Kidney (tissue), 14 donors: ENCODE measurements around the gene MYCL. TPM values are rescaled to one million over a fixed set of nuclear protein-coding genes. Genes with fewer than 3 reads are reported as not detected.
A peak's percentile ranks its signal among the peaks of the same experiment; 100 is the strongest.

Source experiments
- DNase-seq, 5 donors: peaks; one replicate each; pipeline ENCODE4 v3.0.0-alpha.2; 2013 to 2020
- FAIRE-seq: peaks from 2 replicates; lab custom pipeline; 2012; peaks lifted over from hg19 to GRCh38; lab: Jason Lieb, UNC
- H3K27ac ChIP-seq, 2 donors: one replicate each; pipeline ENCODE4 v1.7.0; 2013; ENCODE audit warnings: low read depth in 2 of 2, low read length in 2 of 2, inconsistent platforms in 1 of 2
- H3K27me3 ChIP-seq: one replicate; pipeline ENCODE4 v1.7.1; 2013; ENCODE audit warnings: low read length, inconsistent platforms; ENCODE audit not compliant: control insufficient read depth, insufficient read depth
- H3K36me3 ChIP-seq, 3 donors: one replicate each; pipeline versions ENCODE4 v1.7.0 to v1.7.1; 2013; ENCODE audit warnings: low read length in 3 of 3, control low read depth in 1 of 3, inconsistent platforms in 1 of 3; ENCODE audit not compliant: insufficient read depth in 3 of 3, control insufficient read depth in 2 of 3
- H3K4me1 ChIP-seq, 3 donors: one replicate each; pipeline versions ENCODE4 v1.7.0 to v1.7.1; 2013; ENCODE audit warnings: low read length in 3 of 3, inconsistent platforms in 1 of 3, low read depth in 1 of 3; ENCODE audit not compliant: control insufficient read depth in 2 of 3, insufficient read depth in 2 of 3
- H3K4me3 ChIP-seq, 3 donors: one replicate each; pipeline versions ENCODE4 v1.7.0 to v1.8.1; 2013; ENCODE audit warnings: low read length in 3 of 3, control low read depth in 1 of 3, inconsistent platforms in 1 of 3
- H3K9ac ChIP-seq, 3 donors: one replicate each; pipeline versions ENCODE4 v1.7.0 to v1.7.1; 2013; ENCODE audit warnings: low read length in 3 of 3, control low read depth in 1 of 3, inconsistent platforms in 1 of 3
- H3K9me3 ChIP-seq, 3 donors: one replicate each; pipeline versions ENCODE4 v1.7.0 to v1.7.1; 2013; ENCODE audit warnings: low read length in 3 of 3, control low read depth in 1 of 3, inconsistent platforms in 1 of 3; ENCODE audit not compliant: control insufficient read depth in 2 of 3, insufficient read depth in 1 of 3
- CTCF ChIP-seq: IDR thresholded peaks from 3 replicates; pipeline ENCODE4 v1.5.1; 2012; ENCODE audit warnings: mild to moderate bottlenecking, moderate library complexity, borderline replicate concordance; ENCODE audit not compliant: insufficient read depth; ENCODE audit errors: extremely low read depth
- intact Hi-C: fragments of 100-400 bp; cut with DNase I; formaldehyde crosslinking; loops from one replicate; pipeline ENCODE4 v1.11.1; 2022
- polyA plus RNA-seq: library from polyadenylated mRNA; stranded (reverse); fragments of 350-450 nt; fragmentation: Illumina TruSeq; extraction: RNeasy Lipid Tissue Mini Kit (QIAGEN cat#74804); gene quantifications from one replicate; pipeline ENCODE4 v1.2.3, GENCODE V29; 2014; ENCODE audit warnings: low read depth, low replicate concordance; ENCODE audit not compliant: insufficient read depth
- total RNA-seq: library from RNA; stranded (reverse); fragmentation: NEBNext Ultra II Directional; extraction: Animal tissue kit (Norgen Biotek cat#: 25700); gene quantifications from one replicate; pipeline ENCODE4 v1.2.1, GENCODE V29; 2021
- donor health status: control.
- donor health status: control.
- donor health status: control.
- donor health status: control.
- donor health status: control.
- donor health status: DM: yes; HTN: yes; CAD: no.
- donor health status: Normal renal cell carcinoma (clear cell type).

Gene MYCL
- total and polyA plus RNA-seq, 2 donors from 2014 or later: 1.7 to 4.2 TPM

GRCh38 chr1:39927538-39927937 lies 25.8 kb upstream of the MYCL start:
- intact Hi-C loops: loop anchor here (10.0 kb wide), 1 partner anchor 47 kb away; no protein-coding TSS in a partner anchor
- no peaks in the 10 kb centered on the region for H3K36me3 ChIP-seq
- H3K27ac ChIP-seq: no peak overlapping the region
- no peak for FAIRE-seq
- H3K27me3 ChIP-seq: no peaks in the 10 kb centered on the region
- no peak for TF ChIP-seq CTCF
- H3K4me3 ChIP-seq: no peak overlapping the region
- no peaks in the 10 kb centered on the region for H3K9me3 ChIP-seq
- H3K9ac ChIP-seq: no peak overlapping the region
- peaks cover 0 to 20% (median 11%) of the 10 kb centered on the region in 3 donors for H3K4me1 ChIP-seq
- DNase-seq: no peak

- Histone ChIP-seq H3K9me3 (no peaks in the 10 kb centered on the region), H3K27ac (peak overlapping the region; percentile 39 to 49), H3K4me3 (no peak overlapping the region), H3K4me1 (peaks cover 0 to 20% (median 11%) of the 10 kb centered on the region in 3 donors), H3K36me3 (no peaks in the 10 kb centered on the region), H3K27me3 (no peaks in the 10 kb centered on the region), H3K9ac (peak overlapping the region in 1 of 3 donors; percentile 3)
- no peak for DNase-seq
- TF ChIP-seq CTCF: no peak
- FAIRE-seq: no peak
- intact Hi-C loops: loop anchor here (10.0 kb wide), 1 partner anchor 48 kb away; no protein-coding TSS in a partner anchor
Measured at GRCh38 chr1:39926820-39927219, 25.1 kb upstream of the MYCL start.

GRCh38 chr1:39926343-39926793 lies 24.7 kb upstream of the MYCL start:
- peak in 3 of 5 donors; percentile 45 to 66 (median 66) for DNase-seq
- Histone ChIP-seq H3K9me3 (no peaks in the 10 kb centered on the region), H3K4me3 (no peak overlapping the region), H3K27ac (peak overlapping the region; percentile 39 to 49), H3K4me1 (peaks cover 0 to 20% (median 11%) of the 10 kb centered on the region in 3 donors), H3K27me3 (no peaks in the 10 kb centered on the region), H3K36me3 (no peaks in the 10 kb centered on the region), H3K9ac (no peak overlapping the region)
- FAIRE-seq: no peak
- no peak for TF ChIP-seq CTCF
- intact Hi-C loops: loop anchor here (10.0 kb wide), 1 partner anchor 48 kb away; no protein-coding TSS in a partner anchor
